ENCODE results near the gene PLK3.

DNA sequence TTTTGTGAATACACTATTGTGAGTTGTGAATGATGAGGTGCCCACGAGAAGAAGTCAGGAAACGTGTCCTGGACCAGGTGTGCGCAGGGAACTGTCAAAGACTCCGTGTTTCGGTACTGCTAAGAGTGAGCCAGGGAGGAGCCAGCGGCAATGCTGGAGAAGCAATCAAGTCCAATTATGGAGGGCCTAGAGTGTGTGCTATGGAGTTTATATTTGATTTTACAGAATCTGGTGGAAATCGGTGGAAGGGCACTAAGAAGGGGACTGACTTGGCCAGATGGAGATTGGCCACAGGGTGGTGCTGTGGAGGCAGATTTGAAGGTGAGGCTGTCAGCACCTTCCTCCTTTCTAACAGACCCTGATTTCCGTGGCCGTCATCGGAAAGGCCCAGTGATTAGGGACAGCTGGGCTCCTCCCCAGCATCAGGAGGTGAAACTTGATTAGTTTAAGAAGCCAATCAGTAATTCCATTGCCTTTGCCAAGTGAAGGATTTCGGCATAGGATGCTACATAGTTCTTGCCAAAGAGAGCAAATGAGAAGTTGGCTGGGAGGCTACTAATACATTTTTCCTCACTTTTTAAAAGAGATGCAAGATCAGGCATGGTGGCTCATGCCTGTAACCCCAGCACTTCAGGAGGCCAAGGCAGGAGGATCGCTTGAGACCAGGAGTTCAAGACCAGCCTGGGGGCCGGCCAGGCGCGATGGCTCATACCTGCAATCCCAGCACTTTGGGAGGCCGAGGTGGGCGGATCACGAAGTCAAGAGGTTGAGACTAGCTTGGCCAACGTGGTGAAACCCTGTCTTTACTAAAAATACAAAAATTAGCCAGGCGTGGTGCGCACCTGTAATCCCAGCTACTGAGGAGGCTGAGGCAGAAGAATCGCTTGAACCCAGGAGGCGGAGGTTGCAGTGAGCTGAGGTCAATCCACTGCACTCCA lies 35.8 kb downstream of the PLK3 start:
- TF ChIP-seq, protein P1, sequence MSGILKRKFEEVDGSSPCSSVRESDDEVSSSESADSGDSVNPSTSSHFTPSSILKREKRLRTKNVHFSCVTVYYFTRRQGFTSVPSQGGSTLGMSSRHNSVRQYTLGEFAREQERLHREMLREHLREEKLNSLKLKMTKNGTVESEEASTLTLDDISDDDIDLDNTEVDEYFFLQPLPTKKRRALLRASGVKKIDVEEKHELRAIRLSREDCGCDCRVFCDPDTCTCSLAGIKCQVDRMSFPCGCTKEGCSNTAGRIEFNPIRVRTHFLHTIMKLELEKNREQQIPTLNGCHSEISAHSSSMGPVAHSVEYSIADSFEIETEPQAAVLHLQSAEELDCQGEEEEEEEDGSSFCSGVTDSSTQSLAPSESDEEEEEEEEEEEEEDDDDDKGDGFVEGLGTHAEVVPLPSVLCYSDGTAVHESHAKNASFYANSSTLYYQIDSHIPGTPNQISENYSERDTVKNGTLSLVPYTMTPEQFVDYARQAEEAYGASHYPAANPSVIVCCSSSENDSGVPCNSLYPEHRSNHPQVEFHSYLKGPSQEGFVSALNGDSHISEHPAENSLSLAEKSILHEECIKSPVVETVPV (CRISPR knock-in tag; IDR thresholded peaks at IDR 0.05) = no peak
- TF ChIP-seq ZFP30 (CRISPR knock-in tag; IDR thresholded peaks at IDR 0.05) (no peak), RARB (CRISPR knock-in tag; IDR thresholded peaks at IDR 0.05) (no peak)
- TF ChIP-seq, protein P2, sequence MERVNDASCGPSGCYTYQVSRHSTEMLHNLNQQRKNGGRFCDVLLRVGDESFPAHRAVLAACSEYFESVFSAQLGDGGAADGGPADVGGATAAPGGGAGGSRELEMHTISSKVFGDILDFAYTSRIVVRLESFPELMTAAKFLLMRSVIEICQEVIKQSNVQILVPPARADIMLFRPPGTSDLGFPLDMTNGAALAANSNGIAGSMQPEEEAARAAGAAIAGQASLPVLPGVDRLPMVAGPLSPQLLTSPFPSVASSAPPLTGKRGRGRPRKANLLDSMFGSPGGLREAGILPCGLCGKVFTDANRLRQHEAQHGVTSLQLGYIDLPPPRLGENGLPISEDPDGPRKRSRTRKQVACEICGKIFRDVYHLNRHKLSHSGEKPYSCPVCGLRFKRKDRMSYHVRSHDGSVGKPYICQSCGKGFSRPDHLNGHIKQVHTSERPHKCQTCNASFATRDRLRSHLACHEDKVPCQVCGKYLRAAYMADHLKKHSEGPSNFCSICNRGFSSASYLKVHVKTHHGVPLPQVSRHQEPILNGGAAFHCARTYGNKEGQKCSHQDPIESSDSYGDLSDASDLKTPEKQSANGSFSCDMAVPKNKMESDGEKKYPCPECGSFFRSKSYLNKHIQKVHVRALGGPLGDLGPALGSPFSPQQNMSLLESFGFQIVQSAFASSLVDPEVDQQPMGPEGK (CRISPR knock-in tag; IDR thresholded peaks at IDR 0.05; ENCODE audit: borderline replicate concordance) = no peak
- TF ChIP-seq, protein P3, sequence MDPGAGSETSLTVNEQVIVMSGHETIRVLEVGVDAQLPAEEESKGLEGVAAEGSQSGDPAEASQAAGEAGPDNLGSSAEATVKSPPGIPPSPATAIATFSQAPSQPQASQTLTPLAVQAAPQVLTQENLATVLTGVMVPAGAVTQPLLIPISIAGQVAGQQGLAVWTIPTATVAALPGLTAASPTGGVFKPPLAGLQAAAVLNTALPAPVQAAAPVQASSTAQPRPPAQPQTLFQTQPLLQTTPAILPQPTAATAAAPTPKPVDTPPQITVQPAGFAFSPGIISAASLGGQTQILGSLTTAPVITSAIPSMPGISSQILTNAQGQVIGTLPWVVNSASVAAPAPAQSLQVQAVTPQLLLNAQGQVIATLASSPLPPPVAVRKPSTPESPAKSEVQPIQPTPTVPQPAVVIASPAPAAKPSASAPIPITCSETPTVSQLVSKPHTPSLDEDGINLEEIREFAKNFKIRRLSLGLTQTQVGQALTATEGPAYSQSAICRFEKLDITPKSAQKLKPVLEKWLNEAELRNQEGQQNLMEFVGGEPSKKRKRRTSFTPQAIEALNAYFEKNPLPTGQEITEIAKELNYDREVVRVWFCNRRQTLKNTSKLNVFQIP (CRISPR knock-in tag; IDR thresholded peaks at IDR 0.05; ENCODE audit: borderline replicate concordance, low read depth) = no peak
- TF ChIP-seq, protein P4, sequence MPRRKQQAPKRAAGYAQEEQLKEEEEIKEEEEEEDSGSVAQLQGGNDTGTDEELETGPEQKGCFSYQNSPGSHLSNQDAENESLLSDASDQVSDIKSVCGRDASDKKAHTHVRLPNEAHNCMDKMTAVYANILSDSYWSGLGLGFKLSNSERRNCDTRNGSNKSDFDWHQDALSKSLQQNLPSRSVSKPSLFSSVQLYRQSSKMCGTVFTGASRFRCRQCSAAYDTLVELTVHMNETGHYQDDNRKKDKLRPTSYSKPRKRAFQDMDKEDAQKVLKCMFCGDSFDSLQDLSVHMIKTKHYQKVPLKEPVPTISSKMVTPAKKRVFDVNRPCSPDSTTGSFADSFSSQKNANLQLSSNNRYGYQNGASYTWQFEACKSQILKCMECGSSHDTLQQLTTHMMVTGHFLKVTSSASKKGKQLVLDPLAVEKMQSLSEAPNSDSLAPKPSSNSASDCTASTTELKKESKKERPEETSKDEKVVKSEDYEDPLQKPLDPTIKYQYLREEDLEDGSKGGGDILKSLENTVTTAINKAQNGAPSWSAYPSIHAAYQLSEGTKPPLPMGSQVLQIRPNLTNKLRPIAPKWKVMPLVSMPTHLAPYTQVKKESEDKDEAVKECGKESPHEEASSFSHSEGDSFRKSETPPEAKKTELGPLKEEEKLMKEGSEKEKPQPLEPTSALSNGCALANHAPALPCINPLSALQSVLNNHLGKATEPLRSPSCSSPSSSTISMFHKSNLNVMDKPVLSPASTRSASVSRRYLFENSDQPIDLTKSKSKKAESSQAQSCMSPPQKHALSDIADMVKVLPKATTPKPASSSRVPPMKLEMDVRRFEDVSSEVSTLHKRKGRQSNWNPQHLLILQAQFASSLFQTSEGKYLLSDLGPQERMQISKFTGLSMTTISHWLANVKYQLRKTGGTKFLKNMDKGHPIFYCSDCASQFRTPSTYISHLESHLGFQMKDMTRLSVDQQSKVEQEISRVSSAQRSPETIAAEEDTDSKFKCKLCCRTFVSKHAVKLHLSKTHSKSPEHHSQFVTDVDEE (CRISPR knock-in tag; IDR thresholded peaks at IDR 0.05) = no peak
- TF ChIP-seq, protein P5, sequence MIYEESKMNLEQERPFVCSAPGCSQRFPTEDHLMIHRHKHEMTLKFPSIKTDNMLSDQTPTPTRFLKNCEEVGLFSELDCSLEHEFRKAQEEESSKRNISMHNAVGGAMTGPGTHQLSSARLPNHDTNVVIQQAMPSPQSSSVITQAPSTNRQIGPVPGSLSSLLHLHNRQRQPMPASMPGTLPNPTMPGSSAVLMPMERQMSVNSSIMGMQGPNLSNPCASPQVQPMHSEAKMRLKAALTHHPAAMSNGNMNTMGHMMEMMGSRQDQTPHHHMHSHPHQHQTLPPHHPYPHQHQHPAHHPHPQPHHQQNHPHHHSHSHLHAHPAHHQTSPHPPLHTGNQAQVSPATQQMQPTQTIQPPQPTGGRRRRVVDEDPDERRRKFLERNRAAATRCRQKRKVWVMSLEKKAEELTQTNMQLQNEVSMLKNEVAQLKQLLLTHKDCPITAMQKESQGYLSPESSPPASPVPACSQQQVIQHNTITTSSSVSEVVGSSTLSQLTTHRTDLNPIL (CRISPR knock-in tag; IDR thresholded peaks at IDR 0.05; ENCODE audit: low read depth) = no peak
